OCI-LY1 (cell line): Measurements from ENCODE around the gene VDR.

Experiments
- H2AFZ ChIP-seq: fragments of 200-600 bp; sonication (generic), shearing (Covaris generic); 2 replicates; pipeline ENCODE4 v1.6.0; 2014; ENCODE audit warnings: antibody characterized with exemption, mild to moderate bottlenecking, low read length
- H3F3A ChIP-seq: fragments of 200-600 bp; sonication (generic), shearing (Covaris generic); 2 replicates; pipeline ENCODE4 v1.6.0; 2014; ENCODE audit warnings: mild to moderate bottlenecking, antibody characterized with exemption, low read length, moderate library complexity; ENCODE audit not compliant: insufficient read depth
- H3K27ac ChIP-seq: fragments of 200-600 bp; sonication (generic); 2 replicates; pipeline ENCODE4 v1.5.1; 2014; ENCODE audit warnings: low read length, mixed run types, mild to moderate bottlenecking, low read depth; ENCODE audit not compliant: poor library complexity, severe bottlenecking
- H3K27me3 ChIP-seq: fragments of 200-600 bp; sonication (generic); 2 replicates; pipeline ENCODE4 v1.6.0; 2014; ENCODE audit warnings: antibody characterized with exemption, mild to moderate bottlenecking, low read length, moderate library complexity; ENCODE audit not compliant: insufficient read depth
- H3K36me3 ChIP-seq: fragments of 200-600 bp; sonication (generic); 2 replicates; pipeline ENCODE4 v1.6.1; 2014; ENCODE audit warnings: mild to moderate bottlenecking, antibody characterized with exemption, low read length, moderate library complexity, mixed read lengths; ENCODE audit not compliant: insufficient read depth
- H3K4me1 ChIP-seq: fragments of 200-600 bp; sonication (generic); 2 replicates; pipeline ENCODE4 v1.5.1; 2014; ENCODE audit warnings: mild to moderate bottlenecking, low read length, moderate library complexity; ENCODE audit not compliant: insufficient read depth, severe bottlenecking
- H3K4me2 ChIP-seq: fragments of 200-600 bp; sonication (generic), shearing (Covaris generic); 2 replicates; pipeline ENCODE4 v1.6.1; 2014; ENCODE audit warnings: low read length
- H3K4me3 ChIP-seq: fragments of 200-600 bp; sonication (generic); 2 replicates; pipeline ENCODE4 v1.5.1; 2014; ENCODE audit warnings: low read length, low read depth, mild to moderate bottlenecking, mixed read lengths; ENCODE audit not compliant: poor library complexity, severe bottlenecking
- H3K79me2 ChIP-seq: fragments of 200-600 bp; shearing (Covaris generic); 2 replicates; pipeline ENCODE4 v1.6.1; 2016; ENCODE audit warnings: mixed run types, low read length, mixed read lengths; ENCODE audit not compliant: insufficient read depth
- H3K9ac ChIP-seq: fragments of 200-600 bp; sonication (generic), shearing (Covaris generic); 2 replicates; pipeline ENCODE4 v1.6.1; 2014; ENCODE audit warnings: mild to moderate bottlenecking, low read length, mixed read lengths
- H3K9me2 ChIP-seq: fragments of 200-600 bp; sonication (generic), shearing (Covaris generic); 2 replicates; pipeline ENCODE4 v1.6.1; 2014; ENCODE audit warnings: low read depth, mild to moderate bottlenecking, low read length, mixed read lengths
- H3K9me3 ChIP-seq: fragments of 200-600 bp; shearing (Covaris generic); 2 replicates; pipeline ENCODE4 v1.6.1; 2014; ENCODE audit warnings: low read length, mixed read lengths
- H4K20me1 ChIP-seq: fragments of 200-600 bp; sonication (generic), shearing (Covaris generic); 2 replicates; pipeline ENCODE4 v1.6.0; 2016; ENCODE audit warnings: mild to moderate bottlenecking, low read length; ENCODE audit not compliant: insufficient read depth
- CTCF ChIP-seq: fragments of 200-600 bp; sonication (generic), shearing (Covaris generic); IDR thresholded peaks from 2 replicates; pipeline ENCODE4 v1.5.1; 2017; ENCODE audit warnings: mild to moderate bottlenecking, antibody characterized with exemption, low read length, moderate library complexity, mixed read lengths
- EZH2 ChIP-seq: fragments of 200-600 bp; sonication (generic), shearing (Covaris generic); IDR thresholded peaks from 2 replicates; pipeline ENCODE4 v1.8.0; 2017; ENCODE audit warnings: borderline replicate concordance, mixed run types, mild to moderate bottlenecking, antibody characterized with exemption, low read length, moderate library complexity, mixed read lengths

VDR gene

GRCh38 chr12:47949441-47950341, 44.9 kb upstream of the VDR start:
- Histone ChIP-seq H3K9me3 (no peaks in the 10 kb centered on the region), H3F3A (no peaks in the 10 kb centered on the region), H3K9me2 (no peaks in the 10 kb centered on the region), H2AFZ (no peak overlapping the region), H3K4me3 (no peak overlapping the region), H3K36me3 (no peaks in the 10 kb centered on the region), H4K20me1 (no peaks in the 10 kb centered on the region), H3K4me1 (no peaks in the 10 kb centered on the region), H3K27ac (no peak overlapping the region), H3K79me2 (no peaks in the 10 kb centered on the region), H3K27me3 (0 out of 2 replicates have a peak, but pooled peaks cover 4% of the 10 kb centered on the region), H3K9ac (no peak overlapping the region), H3K4me2 (no peak overlapping the region)
- TF ChIP-seq CTCF, result peak; percentile 71
- no peak for TF ChIP-seq EZH2

GRCh38 chr12:47947341-47947740, 42.5 kb upstream of the VDR start:
- TF ChIP-seq EZH2, result no peak
- TF ChIP-seq CTCF, result no peak
- H3K4me1 ChIP-seq, result no peaks in the 10 kb centered on the region
- no peaks in the 10 kb centered on the region for H3K9me2 ChIP-seq
- no peak overlapping the region for H3K27ac ChIP-seq
- no peaks in the 10 kb centered on the region for H4K20me1 ChIP-seq
- no peak overlapping the region for H3K9ac ChIP-seq
- no peak overlapping the region for H3K4me3 ChIP-seq
- H3K9me3 ChIP-seq, result no peaks in the 10 kb centered on the region
- H3K36me3 ChIP-seq, result no peaks in the 10 kb centered on the region
- H3F3A ChIP-seq, result no peaks in the 10 kb centered on the region
- H3K27me3 ChIP-seq, result 0 out of 2 replicates have a peak, but pooled peaks cover 6% of the 10 kb centered on the region
- H3K79me2 ChIP-seq, result no peaks in the 10 kb centered on the region
- H3K4me2 ChIP-seq, result no peak overlapping the region
- H2AFZ ChIP-seq, result no peak overlapping the region

DNA sequence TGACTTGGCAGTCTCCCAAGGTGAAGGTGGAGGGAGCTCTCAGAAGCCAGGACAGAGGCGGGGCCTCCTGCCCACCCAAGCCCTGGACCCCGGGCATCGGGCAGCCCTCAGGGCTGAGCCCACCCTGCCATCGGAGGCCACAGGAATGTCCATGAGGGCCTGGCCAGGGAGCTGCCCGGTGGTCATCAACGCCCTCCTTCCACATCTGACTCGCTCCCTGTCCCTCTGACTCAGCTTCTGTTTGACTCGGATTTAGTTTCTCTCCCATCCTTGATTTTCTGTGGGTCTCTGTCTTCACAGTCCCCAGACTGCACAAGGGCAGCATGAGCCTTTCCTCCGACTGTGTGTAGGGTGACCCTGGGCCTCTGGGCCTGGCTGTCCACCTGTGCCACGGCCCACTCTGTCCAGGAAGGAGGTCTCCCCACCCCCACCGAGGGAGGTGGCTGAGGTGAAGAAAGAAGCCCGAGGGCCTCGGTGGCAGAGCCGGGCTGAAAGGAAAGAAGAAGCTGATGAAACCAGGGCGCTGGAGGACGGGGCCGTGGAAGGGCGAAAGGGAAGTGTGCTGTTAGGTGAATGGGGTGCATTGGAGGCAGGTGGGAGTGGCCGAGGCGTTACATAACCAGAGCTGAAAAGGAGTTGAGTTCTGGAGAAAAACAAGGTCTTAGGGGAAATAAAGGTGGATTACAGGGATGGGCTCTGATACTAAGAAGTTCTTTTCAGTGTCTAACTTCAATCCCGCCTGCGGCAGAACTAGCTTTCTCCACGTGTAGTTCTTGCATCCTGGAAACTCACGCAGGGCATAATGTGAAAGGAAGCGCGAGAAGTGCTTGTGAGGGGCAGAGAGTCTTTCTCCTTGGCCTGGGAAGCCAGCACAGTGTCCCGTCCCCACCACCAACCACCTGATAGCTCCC, 41.9 kb upstream of the VDR start:
- no peaks in the 10 kb centered on the region for H3F3A ChIP-seq
- H3K4me1 ChIP-seq, result peaks cover 4% of the 10 kb centered on the region
- H3K27ac ChIP-seq, result no peak overlapping the region
- H2AFZ ChIP-seq, result no peak overlapping the region
- H3K9me3 ChIP-seq, result no peaks in the 10 kb centered on the region
- TF ChIP-seq CTCF (no peak), EZH2 (no peak)
- H3K4me3 ChIP-seq, result no peak overlapping the region
- H3K36me3 ChIP-seq, result no peaks in the 10 kb centered on the region
- no peaks in the 10 kb centered on the region for H3K79me2 ChIP-seq
- no peak overlapping the region for H3K9ac ChIP-seq
- no peaks in the 10 kb centered on the region for H4K20me1 ChIP-seq
- peaks cover 6% of the 10 kb centered on the region; the same call in 1 of the 2 replicates for H3K27me3 ChIP-seq
- no peak overlapping the region for H3K4me2 ChIP-seq
- no peaks in the 10 kb centered on the region for H3K9me2 ChIP-seq
